ENCODE data around the gene KIF25.

DNA sequence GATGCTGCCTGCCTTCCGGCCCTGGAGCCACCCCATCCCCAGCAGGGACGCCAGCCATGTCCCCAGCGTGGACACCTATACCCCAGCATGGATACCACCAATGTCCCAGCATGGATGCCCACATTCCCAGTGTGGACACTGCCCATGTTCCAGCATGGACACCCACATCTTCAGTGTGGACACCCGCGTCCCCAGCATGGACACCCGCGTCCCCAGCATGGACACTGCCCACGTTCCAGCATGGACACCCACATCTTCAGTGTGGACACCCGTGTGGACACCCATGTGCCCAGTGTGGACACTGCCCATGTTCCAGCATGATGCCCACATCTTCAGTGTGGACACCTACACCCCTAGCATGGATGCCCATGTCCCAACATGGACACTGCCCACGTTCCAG is 88.6 kb downstream of the KIF25 start:
- TF ChIP-seq, protein P1, sequence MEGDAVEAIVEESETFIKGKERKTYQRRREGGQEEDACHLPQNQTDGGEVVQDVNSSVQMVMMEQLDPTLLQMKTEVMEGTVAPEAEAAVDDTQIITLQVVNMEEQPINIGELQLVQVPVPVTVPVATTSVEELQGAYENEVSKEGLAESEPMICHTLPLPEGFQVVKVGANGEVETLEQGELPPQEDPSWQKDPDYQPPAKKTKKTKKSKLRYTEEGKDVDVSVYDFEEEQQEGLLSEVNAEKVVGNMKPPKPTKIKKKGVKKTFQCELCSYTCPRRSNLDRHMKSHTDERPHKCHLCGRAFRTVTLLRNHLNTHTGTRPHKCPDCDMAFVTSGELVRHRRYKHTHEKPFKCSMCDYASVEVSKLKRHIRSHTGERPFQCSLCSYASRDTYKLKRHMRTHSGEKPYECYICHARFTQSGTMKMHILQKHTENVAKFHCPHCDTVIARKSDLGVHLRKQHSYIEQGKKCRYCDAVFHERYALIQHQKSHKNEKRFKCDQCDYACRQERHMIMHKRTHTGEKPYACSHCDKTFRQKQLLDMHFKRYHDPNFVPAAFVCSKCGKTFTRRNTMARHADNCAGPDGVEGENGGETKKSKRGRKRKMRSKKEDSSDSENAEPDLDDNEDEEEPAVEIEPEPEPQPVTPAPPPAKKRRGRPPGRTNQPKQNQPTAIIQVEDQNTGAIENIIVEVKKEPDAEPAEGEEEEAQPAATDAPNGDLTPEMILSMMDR (IDR thresholded peaks at IDR 0.05) = no peak
- no peak for TF ChIP-seq POLR2A (IDR thresholded peaks at IDR 0.05)

All from uterus (tissue), 2 donors.